HG02642 (cell line): ENCODE results near the gene LRP3.
"Not testable (repeated sequence)": the region's sequence is repeated elsewhere in the genome, so short reads cannot be mapped to it uniquely, and the experiment has no call there.

Experiments
- ATAC-seq: cut with Tn5 transposase; IDR thresholded peaks from one replicate; pipeline ENCODE4 v1.9.1; 2021; ENCODE audit warnings: mild to moderate bottlenecking; ENCODE audit not compliant: unreplicated experiment, poor library complexity

LRP3 gene

GRCh38 chr19:33212436-33213172 lies 18.5 kb downstream of the LRP3 start:
- no peak for ATAC-seq

- no peak for ATAC-seq
These were observed 20.5 kb downstream of the LRP3 start for GRCh38 chr19:33214596-33214995.

- no peak for ATAC-seq
These were observed 21.5 kb downstream of the LRP3 start for GRCh38 chr19:33215438-33216197.

- no peak for ATAC-seq
These were observed 22.2 kb downstream of the LRP3 start for GRCh38 chr19:33216198-33216830.

- ATAC-seq: no peak
These were observed 23.8 kb downstream of the LRP3 start for GRCh38 chr19:33217881-33218280.

- no peak for ATAC-seq
These were observed 25.2 kb downstream of the LRP3 start for GRCh38 chr19:33219261-33219815.

GRCh38 chr19:33220115-33220514 lies 26.0 kb downstream of the LRP3 start:
- ATAC-seq: no peak

- no peak for ATAC-seq
These were observed 26.6 kb downstream of the LRP3 start for GRCh38 chr19:33220735-33221134.

GRCh38 chr19:33221638-33222037 lies 27.5 kb downstream of the LRP3 start:
- ATAC-seq: no peak

- ATAC-seq: not testable (repeated sequence)
These were observed 28.1 kb downstream of the LRP3 start for GRCh38 chr19:33222255-33222654.

- ATAC-seq: no peak
These were observed 30.7 kb downstream of the LRP3 start for GRCh38 chr19:33224694-33225457.

GRCh38 chr19:33225458-33225926 lies 31.4 kb downstream of the LRP3 start, which contains the start of gene SLC7A10:
TSS of gene SLC7A10 (minus strand) at chr19:33225850. CDS start at chr19:33225703, 147 bp downstream.
- no peak for ATAC-seq

GRCh38 chr19:33226550-33227241 lies 32.6 kb downstream of the LRP3 start:
- ATAC-seq: no peak

GRCh38 chr19:33227242-33227650 lies 33.1 kb downstream of the LRP3 start:
- no peak for ATAC-seq

- no peak for ATAC-seq
These were observed 33.9 kb downstream of the LRP3 start for GRCh38 chr19:33227870-33228599.

GRCh38 chr19:33229962-33230361 lies 35.8 kb downstream of the LRP3 start:
- no peak for ATAC-seq

GRCh38 chr19:33231511-33231910 lies 37.4 kb downstream of the LRP3 start:
- ATAC-seq: no peak

- ATAC-seq: no peak
These were observed 38.5 kb downstream of the LRP3 start for GRCh38 chr19:33232656-33233055.
